HG02759 (cell line): ENCODE results near the gene SALL3.

Source experiments
- ATAC-seq: cut with Tn5 transposase; IDR thresholded peaks from one replicate; pipeline ENCODE4 v1.9.1; 2021; ENCODE audit warnings: mild to moderate bottlenecking, moderate library complexity; ENCODE audit not compliant: unreplicated experiment

SALL3 gene

GRCh38 chr18:78979056-78979729, 425 bp upstream of the SALL3 start:
- no peak for ATAC-seq

DNA sequence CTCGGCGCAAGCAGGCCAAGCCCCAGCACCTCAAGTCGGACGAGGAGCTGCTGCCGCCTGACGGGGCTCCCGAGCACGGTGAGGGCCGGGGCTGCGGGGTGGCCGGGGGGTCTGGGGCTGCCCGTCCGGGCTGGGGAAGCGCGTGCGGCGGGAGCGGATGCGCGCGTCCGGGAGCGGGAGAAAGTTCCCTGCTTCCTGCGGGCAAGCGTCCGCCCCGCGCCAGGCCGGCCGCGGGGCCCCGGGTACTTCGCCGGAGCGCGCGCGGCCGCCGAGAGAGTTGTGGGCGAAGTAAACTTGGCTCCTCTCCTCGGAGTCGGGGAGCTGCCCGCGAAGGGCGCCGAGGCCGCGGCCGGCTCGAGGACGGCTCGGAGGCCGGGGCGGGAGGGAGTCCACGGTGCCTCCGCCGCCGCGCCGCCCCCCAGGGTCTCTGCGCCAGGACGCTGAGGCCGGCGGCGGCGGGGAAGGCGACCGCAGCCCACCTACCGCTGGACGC, 707 bp downstream of the SALL3 start:
- ATAC-seq: no peak

- no peak for ATAC-seq
These were observed 1.3 kb downstream of the SALL3 start for GRCh38 chr18:78980777-78981380.

- ATAC-seq: no peak
These were observed 1.8 kb downstream of the SALL3 start for GRCh38 chr18:78981394-78981831.

- ATAC-seq: no peak
These were observed 2.5 kb downstream of the SALL3 start for GRCh38 chr18:78981989-78982620.

DNA sequence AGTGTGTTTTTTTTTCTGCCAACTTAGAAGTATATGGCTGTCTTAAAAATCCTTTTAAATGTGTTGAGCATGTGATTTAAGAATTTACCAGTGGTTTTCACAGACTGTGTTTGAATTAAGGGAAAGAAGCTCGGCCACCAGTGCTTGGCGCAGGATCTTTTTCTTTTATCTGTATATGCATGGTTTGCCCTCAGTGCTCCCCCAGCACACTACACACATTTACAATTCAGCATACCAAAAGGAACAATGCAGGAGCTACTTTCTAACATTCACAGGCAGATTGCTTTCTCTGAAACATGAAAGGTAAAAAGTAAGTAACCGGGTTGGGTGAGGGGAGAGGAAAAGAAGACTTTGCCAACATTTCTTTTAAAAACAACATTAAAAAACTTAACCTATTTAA, 3.9 kb downstream of the SALL3 start:
- no peak for ATAC-seq

- ATAC-seq: no peak
These were observed 5.5 kb downstream of the SALL3 start for GRCh38 chr18:78984941-78985784.

DNA sequence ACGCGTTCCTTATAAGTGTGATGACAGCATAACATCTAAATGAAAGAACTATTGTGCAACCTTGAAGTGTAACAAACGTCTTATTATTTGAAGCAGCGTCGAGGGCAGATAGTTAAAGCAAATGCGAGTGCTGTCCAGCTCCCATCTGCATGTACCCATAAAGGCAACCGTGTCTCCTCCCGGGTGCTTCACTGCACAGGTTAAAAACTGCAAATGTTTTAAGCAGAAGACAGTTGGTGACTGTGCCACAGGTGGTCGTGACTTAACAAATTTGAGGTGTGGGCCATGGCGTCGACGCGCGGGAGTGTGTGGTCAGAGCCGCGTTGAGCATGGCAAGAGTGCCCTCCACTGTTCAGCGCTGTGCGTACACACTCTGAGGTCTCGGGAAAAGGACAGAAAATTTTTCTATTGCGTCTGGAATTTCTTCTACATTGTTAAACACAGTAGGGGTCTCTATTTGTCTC, 6.4 kb downstream of the SALL3 start:
- no peak for ATAC-seq

DNA sequence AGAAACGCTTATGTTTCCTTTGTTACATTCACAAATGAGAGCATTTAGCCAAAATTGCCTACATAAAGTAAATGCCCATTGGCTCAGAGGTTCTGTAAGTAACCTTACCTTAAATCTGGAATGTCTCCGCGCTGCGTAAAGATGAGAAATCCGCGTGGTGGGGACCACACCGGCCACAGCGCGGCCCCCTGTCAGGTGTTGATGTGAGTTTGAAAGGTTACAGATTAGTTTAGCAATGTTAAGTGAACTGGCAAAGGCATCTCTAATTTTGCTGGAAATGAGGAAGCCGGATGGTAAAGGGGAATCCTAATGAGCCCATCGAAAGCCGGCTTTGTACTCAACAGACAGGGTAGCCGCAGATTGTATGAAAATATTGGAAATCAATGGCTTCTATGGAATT, 11.8 kb downstream of the SALL3 start:
- ATAC-seq: no peak

GRCh38 chr18:78992041-78993011, 12.7 kb downstream of the SALL3 start:
- no peak for ATAC-seq

GRCh38 chr18:78993014-78993926, 13.7 kb downstream of the SALL3 start:
- ATAC-seq: no peak

GRCh38 chr18:78994000-78994399, 14.4 kb downstream of the SALL3 start:
- no peak for ATAC-seq

GRCh38 chr18:78994531-78994930, 14.9 kb downstream of the SALL3 start:
- ATAC-seq: no peak

DNA sequence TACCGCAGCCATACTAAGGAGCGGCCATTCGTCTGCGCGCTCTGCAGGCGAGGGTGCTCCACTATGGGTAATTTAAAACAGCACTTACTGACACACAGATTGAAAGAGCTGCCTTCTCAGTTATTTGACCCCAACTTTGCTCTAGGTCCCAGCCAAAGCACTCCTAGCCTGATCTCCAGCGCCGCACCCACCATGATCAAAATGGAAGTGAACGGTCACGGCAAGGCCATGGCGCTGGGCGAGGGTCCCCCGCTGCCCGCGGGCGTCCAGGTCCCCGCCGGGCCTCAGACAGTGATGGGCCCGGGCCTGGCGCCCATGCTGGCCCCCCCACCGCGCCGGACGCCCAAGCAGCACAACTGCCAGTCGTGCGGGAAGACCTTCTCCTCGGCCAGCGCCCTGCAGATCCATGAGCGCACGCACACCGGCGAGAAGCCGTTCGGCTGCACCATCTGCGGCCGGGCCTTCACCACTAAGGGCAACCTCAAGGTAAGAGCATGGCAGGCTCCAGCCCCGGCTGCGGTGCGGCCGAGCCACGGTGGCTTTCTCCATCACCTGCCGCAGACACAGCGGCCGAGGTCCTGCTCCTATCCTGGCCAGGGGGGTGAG, 15.5 kb downstream of the SALL3 start:
- ATAC-seq: no peak

DNA sequence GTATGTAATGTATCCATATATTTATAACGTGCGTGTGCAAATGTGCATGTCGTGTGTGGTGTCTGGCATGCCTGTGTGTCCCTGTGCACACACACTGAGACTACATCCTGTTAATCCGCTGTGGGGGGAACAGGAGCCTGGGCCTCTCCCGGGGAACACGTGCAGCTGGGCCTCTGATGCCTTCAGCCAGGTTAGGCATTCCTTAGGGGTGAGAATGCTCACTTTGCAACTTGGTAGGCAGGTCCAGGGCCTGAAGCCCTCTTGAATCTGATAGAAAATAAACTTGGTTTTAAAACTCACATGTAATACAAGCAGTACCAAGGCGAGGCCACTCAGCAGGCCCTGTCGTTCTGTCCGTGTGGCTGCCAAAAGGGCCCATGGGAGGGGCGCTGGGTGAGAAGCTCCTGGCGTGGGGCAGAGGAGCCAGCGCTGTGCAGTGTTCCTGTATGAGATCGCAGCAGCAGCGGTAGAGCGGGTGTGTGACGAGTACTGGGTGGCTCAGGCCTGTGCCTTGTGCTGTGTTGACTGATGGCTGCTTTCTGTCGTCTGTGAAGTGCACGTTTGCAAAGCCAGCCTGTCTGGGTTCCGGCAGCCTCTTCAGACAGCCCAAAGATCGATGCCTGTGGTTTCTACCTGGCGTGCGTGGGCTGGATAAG, 16.2 kb downstream of the SALL3 start:
- no peak for ATAC-seq

GRCh38 chr18:78996741-78997490, 17.3 kb downstream of the SALL3 start:
- no peak for ATAC-seq

GRCh38 chr18:78998371-78999071, 18.9 kb downstream of the SALL3 start:
- no peak for ATAC-seq
